HG03469 (cell line): ENCODE data around the gene MYB.
"Not testable (repeated sequence)": the region's sequence is repeated elsewhere in the genome, so short reads cannot be mapped to it uniquely, and the experiment has no call there.

Experiments used
- ATAC-seq: cut with Tn5 transposase; IDR thresholded peaks from one replicate; pipeline ENCODE4 v1.9.1; 2021; ENCODE audit warnings: mild to moderate bottlenecking, moderate library complexity, moderate number of reproducible peaks; ENCODE audit not compliant: unreplicated experiment

Gene MYB

DNA sequence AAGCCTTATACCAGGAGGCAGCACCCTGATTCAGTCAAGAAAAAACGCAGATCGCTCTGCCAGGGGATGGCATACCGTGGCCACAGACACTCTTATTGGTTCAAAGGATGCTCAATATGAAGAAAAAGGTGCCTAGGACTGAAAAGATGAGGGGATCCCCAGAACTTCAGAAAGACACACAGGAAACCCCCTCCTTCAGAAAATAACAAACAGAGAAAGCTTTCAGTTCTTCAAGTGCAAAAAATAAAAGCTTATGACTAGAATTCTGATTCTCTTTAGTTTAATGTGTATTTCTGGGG is 17.7 kb upstream of the MYB start:
- no peak for ATAC-seq

- ATAC-seq, result not testable (repeated sequence)
These were observed 16.7 kb upstream of the MYB start for GRCh38 chr6:135164387-135164786.

GRCh38 chr6:135165031-135165430 is 16.1 kb upstream of the MYB start:
- ATAC-seq, result no peak

GRCh38 chr6:135166515-135166914 is 14.6 kb upstream of the MYB start:
- no peak for ATAC-seq

- ATAC-seq, result no peak
These were observed 13.5 kb upstream of the MYB start for GRCh38 chr6:135167617-135168016.

GRCh38 chr6:135168766-135169165 is 12.3 kb upstream of the MYB start:
- no peak for ATAC-seq

GRCh38 chr6:135170238-135170637 is 10.9 kb upstream of the MYB start:
- ATAC-seq, result no peak

GRCh38 chr6:135170849-135171248 is 10.3 kb upstream of the MYB start:
- no peak for ATAC-seq

DNA sequence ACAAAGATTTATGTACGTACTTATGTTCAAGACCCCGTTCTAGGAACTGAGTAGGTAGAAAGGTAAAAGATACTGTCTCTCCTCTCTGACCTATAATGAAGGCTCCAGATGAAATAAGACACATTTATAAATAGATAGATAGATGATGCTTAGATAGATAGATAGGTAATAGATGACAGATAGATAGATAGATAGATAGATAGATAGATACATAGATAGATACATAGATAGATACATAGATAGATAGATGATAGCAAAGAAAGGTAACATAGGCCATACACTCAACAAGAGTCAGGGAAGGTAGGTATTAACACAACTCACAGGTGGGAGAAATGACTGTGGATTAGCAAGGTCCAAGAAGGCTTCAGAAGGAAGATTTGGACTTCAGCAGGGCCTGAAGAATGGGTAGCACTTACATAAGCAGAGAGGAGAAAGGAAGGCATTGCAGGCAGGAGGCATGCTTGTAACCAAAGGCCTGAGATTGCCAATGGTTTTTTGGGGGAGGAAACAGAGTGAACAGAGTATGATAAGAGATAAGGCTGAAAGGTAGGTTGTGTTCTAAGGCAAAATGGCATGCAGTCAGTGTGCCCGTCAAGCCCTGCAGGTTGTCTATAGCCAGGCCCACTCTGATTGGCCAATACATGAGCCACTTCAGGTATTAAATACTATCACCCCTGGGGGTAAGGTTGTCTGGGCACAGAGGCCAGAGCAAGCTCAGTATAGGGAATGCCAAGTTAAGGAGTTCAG is 7.7 kb upstream of the MYB start:
- no peak for ATAC-seq

DNA sequence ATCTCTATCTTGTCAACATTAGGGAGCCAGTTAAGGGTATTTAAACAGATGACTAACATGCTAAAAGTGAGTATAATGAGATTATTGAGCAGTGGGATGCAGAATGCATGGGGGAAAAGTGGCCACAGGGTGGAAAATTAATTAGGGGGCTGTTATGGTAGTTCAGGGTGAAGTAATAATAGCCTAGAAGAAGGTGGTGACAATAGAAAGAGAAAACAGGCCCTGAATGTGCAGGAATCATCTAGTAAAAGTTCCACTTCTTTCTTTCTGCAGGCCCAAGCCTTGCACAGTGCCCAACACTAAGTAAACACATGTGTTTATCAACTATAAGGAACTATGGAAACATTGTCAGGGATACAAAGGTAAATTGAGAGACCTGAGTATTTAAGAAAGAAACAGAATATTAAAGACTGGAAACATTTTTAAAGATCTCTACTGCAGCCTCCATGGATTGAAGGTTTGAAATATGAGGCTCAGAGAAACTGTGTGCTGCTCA is 7.1 kb upstream of the MYB start:
- ATAC-seq, result no peak

DNA sequence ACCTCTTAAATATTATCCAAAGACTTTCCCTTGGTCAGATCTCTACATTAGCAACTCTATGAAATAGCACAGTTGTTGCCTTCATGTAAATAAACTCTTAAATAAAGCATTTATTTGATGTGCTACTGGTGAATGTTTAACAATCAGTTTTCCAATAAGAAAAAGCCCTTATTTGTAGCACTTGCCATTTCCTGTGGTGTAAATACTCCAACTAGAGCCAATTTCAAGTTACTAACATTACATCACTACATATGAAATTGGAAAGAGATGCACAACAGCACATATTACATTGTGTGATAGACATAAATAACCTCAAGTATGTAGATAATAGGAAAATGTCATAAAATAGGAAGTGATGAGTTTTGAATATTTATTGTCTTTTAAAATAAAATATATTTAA is 5.0 kb upstream of the MYB start:
- ATAC-seq, result no peak

- ATAC-seq, result no peak
These were observed 4.6 kb upstream of the MYB start for GRCh38 chr6:135176464-135176863.

DNA sequence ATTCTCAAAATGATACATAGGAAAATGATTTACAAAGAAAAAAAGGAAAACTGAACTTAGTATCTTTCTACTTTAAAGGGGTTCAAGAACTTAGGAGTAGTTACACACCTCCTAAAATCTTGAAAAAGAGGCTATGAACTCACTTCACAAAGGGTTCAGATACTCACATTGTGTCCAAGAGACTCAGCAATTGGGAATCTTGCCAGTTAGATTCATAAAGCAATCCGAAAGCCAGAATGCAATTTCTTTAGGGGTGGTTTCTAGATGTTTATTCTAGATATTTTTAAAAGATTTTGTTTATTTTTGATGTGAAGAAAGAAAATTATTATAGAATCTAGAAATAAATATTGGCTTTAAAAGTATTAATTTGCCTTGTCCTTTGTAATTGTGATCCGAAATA is 1.7 kb upstream of the MYB start:
- ATAC-seq, result no peak

- ATAC-seq, result no peak
These were observed 1.1 kb upstream of the MYB start for GRCh38 chr6:135179920-135180541.

DNA sequence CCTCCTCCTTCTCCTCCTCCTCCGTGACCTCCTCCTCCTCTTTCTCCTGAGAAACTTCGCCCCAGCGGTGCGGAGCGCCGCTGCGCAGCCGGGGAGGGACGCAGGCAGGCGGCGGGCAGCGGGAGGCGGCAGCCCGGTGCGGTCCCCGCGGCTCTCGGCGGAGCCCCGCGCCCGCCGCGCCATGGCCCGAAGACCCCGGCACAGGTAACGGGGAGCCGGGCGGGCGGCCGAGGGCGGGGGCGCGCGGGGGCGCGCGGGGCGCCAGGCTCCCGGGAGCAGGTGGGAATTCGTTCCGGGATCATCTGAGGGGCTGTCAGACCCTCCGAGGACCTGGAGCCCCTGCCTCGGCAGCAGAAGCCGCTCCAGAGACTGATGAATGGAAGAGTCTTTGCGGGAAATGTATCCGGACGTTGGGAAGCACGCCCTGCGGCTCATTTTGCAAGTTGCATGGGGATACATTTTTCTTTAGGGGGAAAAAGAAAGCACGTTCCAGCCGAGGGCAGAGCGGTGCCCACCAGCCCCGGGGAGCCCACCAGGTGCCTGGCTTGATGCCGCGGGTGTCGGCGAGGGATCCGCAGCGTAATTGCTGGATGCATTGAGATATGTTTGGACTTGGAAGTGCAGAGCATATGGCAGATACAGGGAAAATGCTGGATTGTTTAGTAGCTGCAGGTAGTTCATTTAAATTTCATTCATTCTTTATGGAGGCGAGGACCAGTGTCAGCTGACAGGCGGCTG is 394 bp downstream of the MYB start:
- no peak for ATAC-seq

GRCh38 chr6:135182071-135183001 is 1.2 kb downstream of the MYB start:
- ATAC-seq, result no peak

DNA sequence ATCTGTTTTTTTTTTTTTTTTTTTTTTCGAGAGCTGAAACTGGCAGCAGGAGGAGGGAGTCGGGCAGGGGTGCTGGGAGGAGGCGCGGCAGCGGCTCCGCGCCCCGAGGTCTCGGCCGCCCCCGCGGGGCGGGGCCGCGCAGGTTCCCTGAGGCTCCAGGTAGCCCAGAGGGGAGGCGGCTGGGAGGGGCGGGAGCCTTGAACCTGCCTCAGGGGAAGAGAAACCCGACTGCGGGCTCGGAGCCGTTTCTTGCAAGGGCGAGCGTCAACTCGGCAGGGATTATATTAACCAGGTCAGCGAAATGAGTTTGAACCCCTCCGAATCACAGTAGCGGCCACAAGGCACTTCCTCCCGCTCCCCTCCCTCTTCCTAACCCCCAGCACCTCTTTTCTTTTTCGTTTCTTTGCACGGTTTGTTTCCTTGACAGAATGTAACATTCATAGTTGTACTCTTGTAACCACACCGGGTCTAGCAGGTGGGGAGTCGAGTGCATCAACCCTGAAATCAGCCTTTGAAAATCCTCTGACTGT is 2.0 kb downstream of the MYB start:
- ATAC-seq, result peak; percentile 25

GRCh38 chr6:135183532-135184440 is 2.7 kb downstream of the MYB start:
- ATAC-seq, result peak; percentile 22

GRCh38 chr6:135185483-135185882 is 4.4 kb downstream of the MYB start:
- no peak for ATAC-seq

DNA sequence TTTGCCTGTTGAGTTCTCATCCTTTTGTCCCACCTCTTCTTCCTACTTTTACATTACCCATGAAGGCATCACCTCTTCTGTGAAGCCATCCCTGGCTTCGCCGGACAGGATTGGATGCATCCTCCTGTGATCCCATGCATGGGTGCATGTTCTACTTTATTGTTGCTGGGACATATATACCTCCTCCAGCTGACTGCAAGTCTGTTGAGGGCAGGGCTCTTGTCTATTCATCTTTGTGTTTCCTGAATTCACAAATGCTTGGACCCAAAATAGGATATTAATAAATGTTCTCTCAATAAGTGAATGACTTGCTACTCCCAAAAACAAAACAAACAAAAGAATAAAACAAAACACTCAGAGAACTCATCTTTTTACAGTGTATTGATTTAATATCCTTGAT is 5.1 kb downstream of the MYB start:
- no peak for ATAC-seq
